HG03558 (cell line): ENCODE results near the gene ALLC.

ENCODE experiments used
- ATAC-seq: cut with Tn5 transposase; IDR thresholded peaks from one replicate; pipeline ENCODE4 v1.9.1; 2021; ENCODE audit warnings: moderate number of reproducible peaks; ENCODE audit not compliant: unreplicated experiment; ENCODE audit errors: extremely low read depth

Gene ALLC

DNA sequence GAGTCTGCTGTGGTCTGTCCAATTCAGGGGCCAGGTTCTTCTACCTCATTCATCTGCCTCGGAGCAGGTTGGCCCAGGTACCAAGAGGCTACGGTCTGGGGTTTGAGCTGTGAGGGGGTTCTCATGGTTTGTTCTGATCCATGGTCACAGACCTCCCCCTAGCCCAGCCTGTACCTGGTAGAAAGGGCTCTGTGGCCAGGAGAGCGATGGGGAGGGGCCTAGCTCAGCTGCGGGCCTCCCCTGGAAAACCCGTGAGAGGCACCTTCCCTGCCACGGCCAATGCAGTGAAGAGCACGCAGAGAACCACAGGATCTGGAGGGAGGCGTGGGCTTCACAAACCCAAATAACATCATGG lies 19.6 kb upstream of the ALLC start:
- ATAC-seq, result no peak

DNA sequence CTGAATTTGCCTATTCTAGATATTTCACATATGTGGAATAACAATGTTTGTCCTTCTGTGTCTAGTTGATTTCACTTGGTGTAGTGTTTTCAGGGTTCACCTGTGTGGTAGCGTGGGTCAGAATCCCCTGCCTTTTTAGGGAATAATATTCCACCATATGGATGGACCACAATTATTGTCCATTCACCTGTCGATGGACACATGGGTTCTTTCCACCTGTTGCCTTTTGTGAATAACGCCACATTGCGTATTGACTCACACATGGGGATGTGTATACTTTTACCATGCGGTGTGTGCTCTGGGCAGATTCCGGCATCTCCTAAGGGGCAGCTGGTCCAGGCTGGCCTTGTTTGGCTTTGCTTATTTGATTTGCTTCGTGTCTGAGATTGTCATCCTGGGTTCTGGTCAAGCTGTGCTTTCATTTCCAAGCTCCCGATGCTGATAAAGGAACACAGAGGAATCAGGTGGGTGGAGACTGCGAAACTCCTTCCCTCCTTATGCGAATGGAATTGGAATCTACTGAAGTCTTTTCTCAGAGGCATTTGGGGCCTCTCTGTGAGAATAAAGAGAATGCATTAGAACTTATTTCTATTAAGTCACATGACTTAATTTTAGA lies 18.9 kb upstream of the ALLC start:
- ATAC-seq, result no peak

- ATAC-seq, result no peak
Observed at GRCh38 chr2:3639653-3640052, 18.3 kb upstream of the ALLC start.

- ATAC-seq, result no peak
Observed at GRCh38 chr2:3641181-3641580, 16.8 kb upstream of the ALLC start.

GRCh38 chr2:3641841-3642421 lies 16.1 kb upstream of the ALLC start:
- ATAC-seq, result no peak

- no peak for ATAC-seq
Observed at GRCh38 chr2:3642521-3643215, 15.3 kb upstream of the ALLC start.

GRCh38 chr2:3643371-3644245 lies 14.4 kb upstream of the ALLC start:
- no peak for ATAC-seq

DNA sequence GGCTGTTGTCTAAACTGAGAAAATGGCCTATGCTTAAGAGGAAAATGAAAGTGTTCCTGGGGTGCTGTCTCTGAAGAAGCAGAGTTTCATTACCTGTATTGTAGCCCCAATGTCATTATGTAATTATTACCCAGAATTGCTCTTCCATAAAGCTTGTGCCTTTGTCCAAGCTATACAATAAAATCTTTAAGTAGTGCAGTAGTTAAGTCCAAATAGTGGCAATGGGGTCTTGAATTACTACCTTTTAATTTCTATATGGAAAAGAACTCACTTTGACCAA lies 13.8 kb upstream of the ALLC start:
- ATAC-seq, result peak; percentile 86

GRCh38 chr2:3644891-3645605 lies 13.0 kb upstream of the ALLC start:
- ATAC-seq, result no peak

DNA sequence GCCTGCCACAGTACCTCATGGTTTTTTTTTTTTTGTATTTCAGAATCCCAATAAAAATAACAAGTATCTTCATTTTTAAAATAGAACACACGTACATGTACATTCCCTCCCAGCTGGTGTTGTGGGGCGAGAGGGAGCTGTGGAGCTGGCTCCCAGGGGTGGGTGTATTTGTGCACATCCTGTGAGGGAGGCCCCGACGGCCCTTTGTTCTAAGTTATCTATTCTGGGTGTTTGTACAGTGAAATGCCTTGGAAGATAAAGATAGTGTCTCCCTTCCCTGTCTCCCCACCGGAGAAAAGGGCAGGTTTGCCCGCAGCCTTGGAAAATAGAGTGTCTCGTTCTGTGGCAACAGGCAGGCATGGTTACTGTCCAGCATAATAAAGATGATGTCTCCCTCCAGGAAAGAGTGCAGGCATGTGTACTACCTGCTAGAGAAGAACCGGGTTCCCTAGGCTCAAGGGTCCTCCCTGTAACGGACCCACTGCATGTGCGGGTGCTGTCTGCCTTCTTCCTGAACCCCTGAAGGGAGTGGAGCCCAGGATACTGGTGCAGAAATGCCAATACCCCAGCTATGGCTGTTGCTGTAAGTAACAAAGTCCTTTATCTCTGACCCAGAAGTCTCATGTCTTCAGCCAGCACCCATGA lies 12.1 kb upstream of the ALLC start:
- ATAC-seq, result no peak

GRCh38 chr2:3646446-3646845 lies 11.6 kb upstream of the ALLC start:
- ATAC-seq, result no peak

DNA sequence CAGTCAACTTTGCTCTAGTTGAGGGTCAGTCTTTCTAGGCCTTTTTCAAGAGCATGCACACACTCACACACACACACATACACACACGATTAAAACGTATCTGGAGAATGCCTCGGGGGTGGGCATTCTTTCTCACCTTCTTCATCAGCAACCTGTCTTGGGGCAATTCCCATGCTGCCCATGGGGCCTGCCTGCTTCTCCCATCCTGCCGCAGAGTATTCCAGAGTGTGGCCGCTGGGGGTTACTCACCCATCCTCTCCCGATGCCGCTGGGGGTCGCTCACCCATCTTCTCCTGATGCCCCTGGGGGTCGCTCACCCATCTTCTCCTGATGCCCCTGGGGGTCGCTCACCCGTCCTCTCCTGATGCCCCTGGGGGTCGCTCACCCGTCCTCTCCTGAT lies 10.8 kb upstream of the ALLC start:
- no peak for ATAC-seq

GRCh38 chr2:3647831-3648651 lies 10.0 kb upstream of the ALLC start:
- no peak for ATAC-seq

- no peak for ATAC-seq
Observed at GRCh38 chr2:3648652-3649177, 9.3 kb upstream of the ALLC start.

GRCh38 chr2:3649581-3649980 lies 8.4 kb upstream of the ALLC start:
- ATAC-seq, result no peak

- ATAC-seq, result no peak
Observed at GRCh38 chr2:3650140-3650920, 7.7 kb upstream of the ALLC start.

DNA sequence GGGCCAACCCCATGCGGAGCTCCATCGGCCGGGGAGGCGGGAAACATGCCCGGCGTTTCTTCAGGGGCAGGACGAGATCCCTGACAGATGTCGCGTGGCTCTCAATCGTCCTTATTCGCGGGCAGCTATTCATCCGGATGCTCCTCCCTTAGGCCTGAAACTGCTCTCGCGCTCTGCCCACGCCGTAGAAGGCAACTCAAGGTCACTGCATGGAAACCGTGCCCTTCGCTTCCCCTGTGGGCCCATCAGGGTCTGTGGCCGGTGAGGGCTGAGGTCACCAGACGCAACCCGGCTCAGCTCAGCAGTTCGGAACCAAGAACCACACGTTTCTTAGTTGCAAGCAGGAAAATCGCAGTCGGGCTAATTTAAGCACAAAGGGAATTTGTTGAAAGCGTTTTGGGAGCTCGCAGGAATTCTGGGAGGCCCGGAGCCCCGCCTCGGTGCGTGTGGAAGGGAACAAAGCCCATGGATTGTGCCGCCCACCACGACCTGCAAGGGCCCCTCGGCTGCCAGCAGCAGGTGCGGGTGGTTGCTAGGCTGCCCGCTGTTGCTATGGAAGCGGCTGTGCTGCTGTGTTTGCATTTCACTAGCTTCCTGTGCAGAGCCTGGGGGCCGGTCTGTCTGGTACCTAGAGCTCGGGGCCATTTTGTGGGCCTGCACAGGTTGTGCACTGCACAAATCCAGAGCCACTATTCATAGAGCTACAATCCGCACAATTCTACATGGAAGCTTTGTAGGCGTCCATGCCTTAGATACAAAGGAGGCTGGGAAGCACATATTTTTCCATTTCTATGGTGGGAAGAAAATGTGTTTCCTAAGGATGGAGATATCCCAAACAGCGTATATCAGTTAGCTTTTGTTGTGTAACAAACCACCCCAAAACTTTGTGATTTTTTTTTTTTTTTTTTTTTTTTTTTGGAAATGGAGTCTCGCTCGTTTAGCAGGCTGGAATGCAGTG lies 6.0 kb upstream of the ALLC start:
- peak; percentile 77 for ATAC-seq
